Cardiac muscle cell (in vitro differentiated cells and primary cell): ENCODE data around the gene OR2F1. TPM values are rescaled to one million over a fixed set of nuclear protein-coding genes. Genes with fewer than 3 reads are reported as not detected.

Source experiments
- DNase-seq, 2 donors: peaks; one replicate each; pipeline versions ENCODE4 v3.0.0 to v3.0.0-alpha.2; 2010 to 2017; ENCODE audit warnings: low read depth in 1 of 2, low spot score in 1 of 2
- H3K27ac ChIP-seq: fragments of 200-600 bp; sonication (generic); 2 replicates; pipeline ENCODE4 v1.5.1; 2016
- H3K27me3 ChIP-seq: fragments of 200-600 bp; sonication (generic); 2 replicates; pipeline ENCODE4 v1.6.0; 2016; ENCODE audit warnings: control low read depth
- H3K36me3 ChIP-seq: fragments of 200-600 bp; sonication (generic); 2 replicates; pipeline ENCODE4 v1.5.1; 2016; ENCODE audit warnings: control low read depth
- H3K4me1 ChIP-seq: fragments of 200-600 bp; sonication (generic); 2 replicates; pipeline ENCODE4 v1.8.1; 2017; ENCODE audit warnings: low read depth, mild to moderate bottlenecking, mixed run types
- H3K4me3 ChIP-seq: fragments of 200-600 bp; sonication (generic); 2 replicates; pipeline ENCODE4 v1.5.1; 2016; ENCODE audit warnings: mild to moderate bottlenecking
- H3K9me3 ChIP-seq: fragments of 200-600 bp; sonication (generic); 2 replicates; pipeline ENCODE4 v1.5.1; 2017; ENCODE audit warnings: low read depth, mild to moderate bottlenecking, control low read depth
- CTCF ChIP-seq: IDR thresholded peaks from 2 replicates; pipeline ENCODE4 v1.5.1; 2012; ENCODE audit warnings: low read depth, mild to moderate bottlenecking, low read length
- polyA plus RNA-seq: library from polyadenylated mRNA; unstranded; fragments of >200 nt; fragmentation: Nextera tagmentation; extraction: Ambion mirVana; gene quantifications from 2 replicates; pipeline ENCODE4 v1.2.1, GENCODE V29; 2016
- total RNA-seq: library from RNA; depleted of rRNA; stranded (reverse); fragments of >200 nt; gene quantifications from 2 replicates; pipeline ENCODE4 v1.2.3, GENCODE V29; 2016

The OR2F1 gene
- total and polyA plus RNA-seq, 2 experiments from 2014 or later = not detected

DNA sequence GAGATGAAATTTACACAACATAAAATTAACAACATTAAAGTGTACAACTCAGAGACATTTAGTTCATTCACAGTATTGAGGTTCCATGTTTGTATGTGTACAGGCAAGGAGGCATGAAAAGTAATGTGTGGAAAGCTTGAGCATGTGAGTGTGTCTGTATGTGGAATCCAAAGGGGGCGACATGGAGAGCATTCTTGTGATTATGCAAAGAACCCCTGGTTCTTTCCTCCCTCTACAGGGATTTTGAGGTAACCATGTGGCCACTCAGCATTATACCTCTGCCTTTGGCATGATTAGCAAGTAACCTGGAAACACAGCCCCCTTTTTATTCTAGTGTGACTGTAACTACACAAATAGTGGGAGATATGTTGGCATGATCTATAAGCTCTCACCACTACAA, 21.0 kb downstream of the OR2F1 start:
- no peaks in the 10 kb centered on the region for H3K4me1 ChIP-seq
- DNase-seq = peak; percentile 2 to 12
- H3K36me3 ChIP-seq = no peaks in the 10 kb centered on the region
- no peak overlapping the region for H3K27ac ChIP-seq
- H3K9me3 ChIP-seq = no peaks in the 10 kb centered on the region
- peak; percentile 8 for TF ChIP-seq CTCF
- no peaks in the 10 kb centered on the region for H3K27me3 ChIP-seq
- no peak overlapping the region for H3K4me3 ChIP-seq

DNA sequence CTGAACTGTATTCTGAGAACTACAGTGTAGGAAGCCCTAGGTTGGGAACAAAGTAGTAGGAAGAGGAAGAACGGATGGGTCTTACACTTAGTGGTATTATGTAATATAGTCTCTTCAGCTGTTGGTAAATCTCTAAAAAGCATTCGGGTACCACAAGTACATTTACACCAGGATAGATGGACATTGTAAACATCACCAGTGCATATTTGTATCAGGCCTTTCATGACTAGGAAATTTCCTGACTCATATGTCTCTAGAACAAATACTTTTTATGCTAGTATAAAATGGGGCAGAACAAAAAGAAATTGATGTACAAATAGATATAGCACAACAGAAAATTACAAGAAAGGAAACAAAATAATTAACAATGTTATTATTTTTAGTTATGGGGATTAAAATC, 23.9 kb downstream of the OR2F1 start:
- TF ChIP-seq CTCF = no peak

GRCh38 chr7:143979359-143979758, 24.7 kb downstream of the OR2F1 start:
- Histone ChIP-seq H3K27ac (no peak overlapping the region), H3K4me3 (no peak overlapping the region), H3K4me1 (no peaks in the 10 kb centered on the region), H3K9me3 (no peaks in the 10 kb centered on the region), H3K36me3 (no peaks in the 10 kb centered on the region), H3K27me3 (no peaks in the 10 kb centered on the region)
- DNase-seq = peak in 1 of 2 donors; percentile 81
- no peak for TF ChIP-seq CTCF

More for the DNA sequence above, 23.9 kb downstream of the OR2F1 start:
- Histone ChIP-seq H3K4me1 (no peaks in the 10 kb centered on the region), H3K4me3 (no peak overlapping the region), H3K9me3 (no peaks in the 10 kb centered on the region), H3K27me3 (no peaks in the 10 kb centered on the region), H3K36me3 (no peaks in the 10 kb centered on the region), H3K27ac (no peak overlapping the region)
- no peak for DNase-seq

DNA sequence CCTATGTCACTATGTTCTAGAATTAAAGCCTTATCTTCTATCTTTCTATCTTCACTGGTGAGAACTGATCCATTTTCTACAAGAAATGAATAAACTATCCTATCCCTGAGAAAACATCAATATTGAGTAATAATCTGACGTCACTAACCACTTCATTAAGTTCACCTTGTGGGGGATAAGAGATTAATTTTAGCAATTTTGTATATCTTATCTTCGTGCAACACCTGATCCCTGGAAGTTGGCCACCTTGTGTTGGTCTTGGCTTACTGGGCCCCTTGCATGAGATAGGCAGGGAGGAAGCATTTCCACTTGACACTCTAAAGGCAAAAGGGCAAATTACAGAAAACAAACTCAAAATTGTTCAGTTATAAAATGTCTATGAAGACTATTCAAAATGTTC, 25.4 kb downstream of the OR2F1 start:
- Histone ChIP-seq H3K27me3 (no peaks in the 10 kb centered on the region), H3K27ac (no peak overlapping the region), H3K9me3 (no peaks in the 10 kb centered on the region), H3K4me1 (no peaks in the 10 kb centered on the region), H3K4me3 (no peak overlapping the region), H3K36me3 (no peaks in the 10 kb centered on the region)
- no peak for DNase-seq
- no peak for TF ChIP-seq CTCF

GRCh38 chr7:143980746-143981510, 26.3 kb downstream of the OR2F1 start:
- H3K27me3 ChIP-seq = no peaks in the 10 kb centered on the region
- no peak overlapping the region for H3K27ac ChIP-seq
- H3K36me3 ChIP-seq = no peaks in the 10 kb centered on the region
- TF ChIP-seq CTCF = no peak
- no peaks in the 10 kb centered on the region for H3K4me1 ChIP-seq
- H3K9me3 ChIP-seq = no peaks in the 10 kb centered on the region
- no peak overlapping the region for H3K4me3 ChIP-seq
- DNase-seq = no peak
